Measurements from ENCODE around the gene INTS11.

INTS11 gene

GRCh38 chr1:1312450-1313314 lies 11.8 kb downstream of the INTS11 start:
- DNase-seq: no peak

- no peak for DNase-seq
Observed at GRCh38 chr1:1311107-1312104, 13.1 kb downstream of the INTS11 start.

GRCh38 chr1:1310476-1311053 lies 13.9 kb downstream of the INTS11 start:
- no peak for DNase-seq

- no peak for DNase-seq
Observed at GRCh38 chr1:1310109-1310385, 14.4 kb downstream of the INTS11 start.

GRCh38 chr1:1309251-1310108 lies 15.0 kb downstream of the INTS11 start:
- no peak for DNase-seq

- no peak for DNase-seq
Observed at GRCh38 chr1:1308756-1309250, 15.7 kb downstream of the INTS11 start.

GRCh38 chr1:1307923-1308755 lies 16.3 kb downstream of the INTS11 start, which contains the start of the genes ACAP3 and PUSL1:
Gene ACAP3, minus strand, starts transcription at chr1:1307930. Its CDS starts 115 bp downstream, at chr1:1307815.
Gene PUSL1, plus strand, starts transcription at chr1:1308597. Its CDS starts 47 bp downstream, at chr1:1308644.
- peak; percentile 93 for DNase-seq

GRCh38 chr1:1307261-1307922 lies 17.1 kb downstream of the INTS11 start:
- no peak for DNase-seq

GRCh38 chr1:1306661-1307260 lies 17.7 kb downstream of the INTS11 start:
- no peak for DNase-seq

- DNase-seq: peak; percentile 46
Observed at GRCh38 chr1:1306070-1306660, 18.3 kb downstream of the INTS11 start.

GRCh38 chr1:1305300-1306069 lies 19.0 kb downstream of the INTS11 start:
- DNase-seq: peak; percentile 78

- DNase-seq: peak; percentile 90
Observed at GRCh38 chr1:1304331-1305299, 19.8 kb downstream of the INTS11 start.

GRCh38 chr1:1303736-1304135 lies 20.7 kb downstream of the INTS11 start:
- DNase-seq: no peak

- peak; percentile 48 for DNase-seq
Observed at GRCh38 chr1:1302951-1303509, 21.4 kb downstream of the INTS11 start.

GRCh38 chr1:1302006-1302430 lies 22.4 kb downstream of the INTS11 start:
- no peak for DNase-seq

- no peak for DNase-seq
Observed at GRCh38 chr1:1300352-1300739, 24.1 kb downstream of the INTS11 start.

GRCh38 chr1:1299686-1300351 lies 24.6 kb downstream of the INTS11 start:
- no peak for DNase-seq

All from NCI-H2171 (cell line).